Superior temporal gyrus (tissue), 1 donor: ENCODE data around the gene CNOT1.
"Not testable (repeated sequence)": the region's sequence is repeated elsewhere in the genome, so short reads cannot be mapped to it uniquely, and the experiment has no call there.

Source experiments
- DNase-seq: peaks from one replicate; pipeline ENCODE4 v3.0.0-alpha.2; 2016; ENCODE audit errors: extremely low spot score

CNOT1 gene

DNA sequence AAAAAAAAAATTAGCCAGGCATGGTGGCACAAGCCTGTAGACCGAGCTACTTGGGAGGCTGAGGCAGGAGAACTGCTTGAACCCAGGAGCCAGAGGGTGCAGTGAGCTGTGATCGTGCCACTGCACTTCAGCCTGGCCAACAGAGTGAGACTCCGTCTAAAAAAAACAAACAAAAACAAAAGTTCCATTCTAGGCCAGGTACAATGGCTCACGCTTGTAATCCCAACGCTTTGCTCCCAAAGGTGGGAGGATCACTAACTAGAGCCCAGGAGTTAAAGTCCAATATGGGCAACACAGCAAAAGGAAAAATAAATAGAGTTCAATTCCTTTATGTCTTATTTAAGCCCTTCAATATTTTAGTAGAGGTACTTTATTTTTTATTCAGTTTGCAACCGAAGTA, 47.5 kb downstream of the CNOT1 start:
- DNase-seq: no peak

DNA sequence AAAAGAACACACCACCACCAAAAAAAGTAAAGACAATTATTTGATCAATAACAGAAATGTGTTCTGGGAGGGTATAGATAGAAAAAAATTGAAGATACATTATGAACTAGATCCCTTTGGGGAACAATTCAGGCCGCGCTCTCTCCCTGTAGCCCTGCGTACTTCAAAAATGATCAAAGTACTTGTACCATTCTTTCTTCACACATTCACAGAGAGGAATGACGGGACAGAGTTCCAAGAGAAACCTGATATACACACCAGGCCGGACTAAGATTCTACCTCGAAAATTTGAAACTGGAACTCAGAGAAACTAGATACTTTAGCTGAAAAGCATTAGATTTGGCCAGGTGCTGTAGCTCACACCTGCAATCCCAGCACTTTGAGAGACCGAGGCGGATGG, 50.0 kb downstream of the CNOT1 start:
- DNase-seq: no peak

DNA sequence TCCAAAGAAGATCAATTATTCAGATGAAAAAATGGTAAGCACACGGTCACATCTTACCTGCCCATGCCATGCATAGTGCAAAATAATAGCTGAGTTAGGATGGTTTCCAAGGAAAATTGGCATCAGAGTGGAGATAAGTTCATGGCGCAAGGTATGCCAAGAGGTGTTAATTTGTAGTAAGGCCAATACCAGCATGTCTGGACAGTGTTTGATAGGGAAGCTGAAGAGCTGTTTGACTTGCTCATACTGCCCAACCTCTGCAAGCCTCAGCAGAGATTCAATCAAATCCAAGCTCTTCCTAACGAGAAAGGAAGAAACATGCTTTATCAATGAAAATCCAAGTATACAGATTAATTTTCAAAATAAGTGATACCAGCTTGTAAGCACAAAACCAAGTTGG, 51.0 kb downstream of the CNOT1 start:
- DNase-seq: no peak

DNA sequence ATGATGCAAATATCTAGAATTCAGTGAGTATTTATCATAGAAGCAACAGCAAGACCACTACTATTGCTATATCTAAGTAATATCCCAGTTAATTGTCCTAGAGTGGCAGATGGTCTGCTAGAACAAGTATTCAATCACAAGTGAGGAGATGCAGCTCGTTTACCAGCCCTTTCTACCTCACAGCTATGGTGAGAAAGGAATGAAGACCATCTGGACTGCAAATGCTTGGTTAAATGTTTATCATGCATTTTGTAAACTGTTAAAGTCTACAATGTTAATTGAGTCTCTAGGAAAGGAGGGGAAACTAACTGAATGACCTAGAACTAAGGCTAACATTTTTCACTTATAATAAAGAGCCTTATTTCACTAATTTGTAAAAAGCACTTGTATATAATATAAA, 52.5 kb downstream of the CNOT1 start:
- no peak for DNase-seq

DNA sequence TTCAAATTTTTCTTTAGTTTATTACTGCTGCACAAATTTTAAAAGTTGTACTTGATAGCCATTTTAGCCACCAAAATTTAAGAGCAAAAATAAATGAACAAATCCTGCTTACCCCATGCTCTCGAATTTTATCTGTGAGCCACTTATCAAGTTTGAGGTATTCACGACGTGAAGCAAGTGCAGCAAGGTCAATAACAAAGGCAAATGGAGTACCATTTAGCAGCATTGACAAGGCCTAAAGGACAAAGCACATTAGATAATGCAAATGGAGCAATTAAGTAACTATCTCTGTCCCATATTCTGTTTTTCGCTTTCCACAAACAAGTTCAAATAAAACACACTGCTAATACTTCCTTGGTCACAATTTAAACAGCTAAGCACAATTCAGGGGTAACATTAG, 54.7 kb downstream of the CNOT1 start:
- DNase-seq: no peak

DNA sequence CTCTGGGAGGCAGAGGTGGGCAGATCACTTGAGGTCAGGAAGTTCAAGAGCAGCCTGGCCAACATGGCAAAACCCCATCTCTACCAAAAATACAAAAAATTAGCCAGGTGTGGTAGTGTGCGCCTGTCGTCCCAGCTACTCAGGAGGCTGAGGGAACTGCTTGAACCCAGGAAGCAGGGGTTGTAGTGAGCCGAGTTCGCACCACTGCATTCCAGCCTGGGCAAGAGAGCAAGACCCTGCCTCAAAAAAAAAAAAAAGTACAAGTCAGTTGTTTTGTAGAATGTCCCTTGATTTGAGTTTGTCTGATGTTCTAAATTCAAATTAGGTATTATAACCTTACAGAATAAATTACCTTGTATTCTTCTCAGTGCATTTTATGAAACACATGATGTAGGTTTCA, 63.9 kb downstream of the CNOT1 start:
- DNase-seq: not testable (repeated sequence)

DNA sequence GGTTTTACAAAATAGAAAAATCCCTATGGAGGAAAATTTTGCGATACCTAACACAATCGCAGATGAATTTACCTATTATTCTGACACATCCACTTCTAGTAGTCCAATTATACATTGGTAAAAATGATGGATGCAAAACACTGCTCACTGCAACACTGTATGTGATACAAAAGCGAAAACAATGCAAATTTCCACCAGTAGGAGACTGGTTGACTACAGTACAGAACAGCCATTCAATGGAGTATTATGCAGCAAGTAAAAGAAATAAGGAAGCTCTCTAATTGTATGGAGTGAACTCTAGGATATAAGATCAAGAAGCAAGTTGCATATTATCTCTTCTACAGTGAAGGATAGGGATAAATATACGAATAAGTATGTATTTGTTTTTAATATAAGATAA, 65.9 kb downstream of the CNOT1 start:
- no peak for DNase-seq

DNA sequence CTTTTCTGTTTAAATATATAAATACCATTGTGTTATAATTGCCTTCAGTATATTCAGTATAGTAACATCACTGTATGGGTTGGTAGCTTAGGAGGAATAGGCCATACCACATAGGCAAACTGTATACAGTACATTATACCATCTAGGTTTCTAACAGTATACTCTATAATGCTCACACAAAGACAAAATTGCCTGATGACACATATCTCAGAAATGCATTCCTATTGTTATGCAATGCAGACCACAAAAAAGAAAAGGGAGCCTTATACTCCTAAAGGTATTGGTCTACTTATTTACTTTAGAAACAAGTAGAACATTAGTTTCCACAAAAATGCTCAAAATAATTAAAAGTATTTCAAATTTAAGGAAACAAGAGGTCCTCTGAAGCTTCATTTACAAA, 66.4 kb downstream of the CNOT1 start:
- no peak for DNase-seq

DNA sequence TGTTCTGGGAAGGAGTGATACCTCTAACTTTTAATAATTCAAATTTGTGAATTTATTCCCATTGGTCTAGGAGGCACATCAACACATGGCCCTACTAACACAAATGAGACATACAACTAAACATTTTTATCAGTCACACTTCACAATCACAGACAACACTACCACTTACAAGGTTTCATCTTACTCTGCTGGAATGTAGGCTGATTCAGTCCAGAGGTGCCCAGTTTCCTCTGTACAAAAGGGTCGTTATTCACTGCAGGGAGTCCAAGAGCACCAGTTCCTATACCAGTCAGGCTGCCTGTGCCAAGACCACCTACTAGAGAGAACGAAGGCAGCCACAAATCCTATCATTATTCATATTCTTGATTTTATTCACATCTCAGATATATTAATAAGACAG, 72.9 kb downstream of the CNOT1 start:
- no peak for DNase-seq

DNA sequence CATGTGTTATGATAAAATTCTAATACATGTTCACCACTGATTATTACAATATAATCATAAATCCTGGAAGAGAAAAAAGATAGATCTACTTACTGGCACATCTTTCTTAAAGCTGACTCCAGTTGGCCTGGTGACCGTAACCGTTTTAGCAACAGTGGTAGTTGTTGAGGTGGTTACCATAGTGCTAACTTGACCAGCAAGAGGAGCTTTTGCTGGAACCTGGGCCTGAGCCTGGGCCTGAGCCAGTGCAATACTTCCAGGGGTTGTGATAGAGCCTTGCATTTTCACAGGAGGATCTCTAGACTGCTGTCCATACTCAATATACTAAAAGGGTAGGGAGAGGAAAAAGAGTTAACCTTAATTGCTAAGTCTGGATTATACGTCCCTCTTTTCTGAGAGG, 78.1 kb downstream of the CNOT1 start:
- DNase-seq: no peak

DNA sequence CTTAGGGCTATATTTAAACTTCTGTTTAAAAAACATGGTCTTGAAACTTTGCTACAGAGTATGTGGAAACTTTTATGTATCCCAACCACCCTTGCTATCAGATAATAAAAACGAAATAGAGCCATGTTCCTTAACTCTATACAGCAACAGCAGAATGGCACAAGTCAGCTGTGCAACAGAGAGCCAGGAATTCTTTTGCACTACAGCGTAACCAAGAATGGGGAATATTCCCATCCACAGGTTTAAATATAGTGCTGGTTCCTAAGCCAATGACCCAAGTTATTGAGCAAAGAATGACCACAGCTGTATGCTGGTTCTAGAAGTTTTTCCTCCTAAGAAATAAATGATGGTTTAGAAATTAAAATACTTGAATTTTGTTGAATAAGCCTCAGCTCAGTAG, 81.2 kb downstream of the CNOT1 start:
- no peak for DNase-seq

DNA sequence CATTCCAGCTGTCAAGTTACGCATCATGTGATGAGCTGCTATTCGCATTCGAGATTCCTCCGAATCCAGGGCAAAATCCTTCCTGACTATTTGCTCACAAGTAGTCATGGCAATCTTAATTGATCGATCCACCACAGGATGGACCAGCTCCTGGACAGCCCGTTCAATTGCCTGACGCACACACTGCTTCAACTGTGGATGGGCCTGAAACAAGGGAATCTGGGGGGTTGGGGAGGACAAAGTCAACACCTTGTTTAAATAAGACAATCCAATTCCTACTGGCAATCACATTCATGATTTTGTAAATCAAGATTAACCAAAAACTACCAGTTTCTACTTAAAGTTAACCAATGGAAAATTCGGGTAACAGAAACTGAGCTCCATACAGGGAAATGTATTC, 85.9 kb downstream of the CNOT1 start:
- DNase-seq: no peak

DNA sequence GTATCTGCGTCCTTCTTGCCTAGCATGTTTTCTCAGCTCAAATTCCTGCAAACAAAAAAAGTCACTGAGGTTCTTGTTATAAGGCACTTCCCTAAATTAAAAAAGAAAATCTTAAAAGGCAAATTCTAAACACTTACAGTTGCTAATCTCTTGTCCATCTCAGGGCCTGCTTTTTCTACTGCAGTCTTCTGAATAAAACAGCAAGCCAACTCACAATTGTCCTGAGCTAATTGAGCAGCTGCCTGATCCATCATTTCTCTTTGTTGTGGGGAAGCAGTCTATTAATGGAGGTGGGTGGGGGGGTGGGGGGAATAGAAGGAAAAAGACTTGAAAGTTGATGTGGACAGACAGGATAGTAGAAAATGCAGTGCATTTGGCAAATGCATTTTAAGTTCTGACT, 87.3 kb downstream of the CNOT1 start:
- DNase-seq: no peak

DNA sequence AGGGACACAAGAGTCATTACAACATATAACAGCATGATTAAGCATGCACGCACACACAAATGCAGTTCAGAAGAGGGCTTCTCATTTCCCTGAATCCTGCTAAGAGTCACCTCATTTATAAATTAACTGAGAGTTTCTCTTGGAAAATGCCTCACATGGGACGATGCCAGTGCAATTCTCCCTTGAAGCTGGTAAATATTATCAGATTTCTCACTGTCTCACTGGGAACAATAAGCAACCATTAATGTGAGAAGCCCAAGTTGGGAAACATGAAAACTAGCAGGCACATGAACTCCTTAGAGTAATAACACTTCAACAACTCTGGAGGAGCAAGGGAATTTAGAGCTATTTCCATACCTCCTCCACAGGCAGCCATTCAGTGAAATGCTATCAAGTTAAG, 87.9 kb downstream of the CNOT1 start:
- no peak for DNase-seq

DNA sequence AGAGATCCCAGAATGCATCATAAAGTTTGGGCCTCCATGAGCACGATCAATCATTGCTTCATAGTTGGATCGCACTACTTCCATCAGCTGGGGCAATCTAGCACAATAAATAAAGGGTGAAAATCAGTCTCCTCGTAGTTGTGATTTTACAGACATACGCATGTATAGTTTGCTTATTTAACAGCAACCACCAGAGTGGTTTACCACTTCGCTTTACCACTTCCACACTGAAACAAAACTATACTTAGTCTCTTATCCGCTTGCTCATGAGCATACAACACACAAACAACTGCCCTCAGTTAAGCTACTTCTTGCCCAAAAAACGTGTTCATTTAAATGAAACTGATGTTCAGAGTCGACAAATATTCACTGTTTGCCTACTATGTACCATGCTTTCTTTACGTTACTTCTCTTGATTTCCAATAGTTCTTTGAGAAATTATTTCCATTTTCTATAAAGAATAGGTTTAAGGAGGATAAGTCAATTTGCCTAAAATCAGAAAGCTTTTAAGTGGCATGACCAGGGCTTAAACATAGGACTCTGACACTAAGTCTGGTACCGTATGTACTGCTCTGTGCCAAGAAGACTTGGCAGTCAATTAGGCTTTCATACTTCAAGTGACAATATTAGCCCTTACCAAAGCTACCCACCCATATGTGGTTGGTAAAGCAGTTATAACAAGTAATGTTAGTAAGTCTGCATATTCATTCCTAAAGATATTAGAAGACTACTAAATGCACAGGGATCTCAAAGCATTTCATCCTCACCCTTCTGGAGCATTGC, 92.3 kb downstream of the CNOT1 start:
- no peak for DNase-seq

DNA sequence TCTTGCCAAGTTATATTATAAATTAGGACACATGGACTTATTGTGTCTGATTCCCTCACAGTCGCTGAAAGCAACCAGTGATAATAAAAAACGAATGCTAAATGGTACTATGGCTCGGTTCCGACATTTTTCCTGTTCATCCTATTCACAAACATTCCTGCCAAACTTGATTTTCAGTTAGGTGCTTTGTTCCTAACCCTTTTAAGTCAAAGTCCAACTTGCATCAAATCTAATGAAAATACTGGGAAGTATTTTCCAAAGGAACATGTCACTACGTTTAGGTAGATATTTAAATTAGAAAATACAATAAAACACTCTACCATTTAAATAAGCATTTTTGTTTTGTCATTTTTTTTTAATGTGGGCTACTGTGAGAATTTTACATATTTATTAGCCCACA, 93.3 kb downstream of the CNOT1 start:
- DNase-seq: no peak

DNA sequence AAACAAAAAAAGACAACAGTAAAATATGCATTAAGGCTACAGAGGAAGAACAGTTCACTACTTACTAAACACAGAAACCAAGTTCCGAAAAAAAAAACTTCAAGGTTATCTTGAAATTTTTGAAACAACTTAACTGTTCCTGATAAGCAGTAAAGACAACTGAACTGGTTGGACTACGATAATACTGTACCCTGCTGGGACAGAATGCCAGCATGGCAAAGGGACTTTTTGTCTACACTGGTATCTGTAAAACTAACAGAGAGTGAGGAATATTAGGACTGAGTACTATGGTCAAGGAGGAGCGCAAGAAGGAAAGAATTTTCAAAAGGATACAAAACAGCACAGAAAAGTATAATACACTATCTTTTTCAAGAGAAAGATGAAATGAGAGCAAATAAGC, 94.5 kb downstream of the CNOT1 start:
- no peak for DNase-seq

DNA sequence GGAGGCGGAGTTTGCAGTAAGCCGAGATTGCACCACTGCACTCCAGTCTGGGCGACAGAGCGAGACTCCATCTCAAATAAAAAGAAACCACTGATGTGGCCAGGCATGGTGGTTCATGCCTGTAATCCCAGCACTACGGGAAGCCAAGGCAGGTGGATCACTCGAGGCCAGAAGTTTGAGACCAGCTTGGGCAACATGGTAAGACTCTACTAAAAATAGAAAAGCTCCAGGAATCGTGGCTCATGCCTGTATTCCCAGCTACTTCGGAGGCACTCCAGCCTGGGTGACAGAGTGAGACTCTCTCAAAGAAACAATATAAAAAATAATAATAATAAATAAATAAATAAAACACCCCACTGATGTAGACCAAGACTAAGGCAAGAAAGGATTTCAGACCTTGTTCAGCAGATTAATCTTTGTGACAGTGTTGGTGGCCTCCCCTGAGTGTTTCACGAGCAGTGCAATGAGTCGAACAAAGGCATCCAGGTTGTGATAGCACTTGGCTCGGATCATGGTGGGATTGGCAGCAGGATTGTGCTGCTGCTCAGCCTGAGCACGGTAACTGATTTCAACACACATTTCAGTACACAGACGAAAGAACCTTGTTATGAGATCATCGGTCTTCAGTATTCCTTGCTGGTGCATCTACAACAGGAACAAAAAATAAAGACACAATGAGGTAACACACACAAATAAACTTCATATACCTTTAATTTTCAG, 95.7 kb downstream of the CNOT1 start:
- no peak for DNase-seq

DNA sequence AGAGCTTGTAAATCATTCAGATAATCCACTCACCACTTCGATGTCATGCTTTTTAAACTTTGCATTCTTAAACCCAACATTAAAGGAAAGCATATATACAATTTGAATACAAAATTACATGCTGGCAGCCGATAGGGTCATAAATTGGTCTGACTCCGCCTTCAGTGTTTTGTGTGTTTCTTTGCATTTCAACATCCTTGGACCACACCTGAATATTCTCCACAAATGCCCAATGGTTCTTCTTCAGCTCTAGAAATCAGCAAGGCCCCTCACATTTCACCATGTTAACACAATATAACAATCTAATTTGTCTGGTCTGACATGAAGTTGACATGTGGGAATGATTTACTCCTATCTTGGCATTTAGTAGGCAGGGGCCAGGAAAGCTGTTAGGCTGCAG, 97.2 kb downstream of the CNOT1 start:
- DNase-seq: no peak

DNA sequence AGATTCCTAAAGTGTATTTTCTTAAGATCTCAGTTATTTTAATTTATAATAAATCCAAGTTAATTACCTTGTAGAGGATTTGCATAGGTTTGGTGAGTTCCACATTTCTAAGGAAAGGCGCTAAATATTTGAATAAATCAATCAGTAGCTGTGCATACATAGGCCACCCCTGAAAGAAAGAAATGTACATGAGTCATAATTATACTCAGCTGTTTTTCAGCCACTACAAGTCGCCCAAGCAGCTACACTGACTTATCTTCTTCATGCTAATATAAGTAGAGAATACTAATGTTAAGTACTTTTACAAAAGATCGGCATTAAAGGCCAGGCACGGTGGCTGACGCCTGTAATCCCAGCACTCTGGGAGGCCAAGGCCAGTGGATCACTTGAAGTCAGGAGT, 99.4 kb downstream of the CNOT1 start:
- DNase-seq: no peak

DNA sequence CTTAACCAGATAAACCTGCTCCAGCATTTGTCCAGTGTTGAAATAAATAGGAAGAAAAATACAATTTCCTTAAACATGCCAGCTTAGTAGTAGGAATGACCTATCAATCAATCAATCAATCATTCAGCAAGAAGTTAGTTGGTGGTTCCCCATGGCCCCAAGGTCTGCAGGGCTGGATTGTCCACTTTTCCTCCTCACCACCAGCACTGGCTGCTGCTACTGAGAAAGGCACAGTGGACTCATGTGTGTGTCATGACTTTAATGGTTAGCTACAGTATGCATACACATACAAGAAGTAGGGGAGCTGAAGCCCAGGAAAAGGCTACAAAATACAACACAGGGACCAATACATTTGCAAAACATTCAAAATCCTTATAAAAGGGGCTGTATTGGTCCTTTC, 109.9 kb downstream of the CNOT1 start:
- DNase-seq: no peak

DNA sequence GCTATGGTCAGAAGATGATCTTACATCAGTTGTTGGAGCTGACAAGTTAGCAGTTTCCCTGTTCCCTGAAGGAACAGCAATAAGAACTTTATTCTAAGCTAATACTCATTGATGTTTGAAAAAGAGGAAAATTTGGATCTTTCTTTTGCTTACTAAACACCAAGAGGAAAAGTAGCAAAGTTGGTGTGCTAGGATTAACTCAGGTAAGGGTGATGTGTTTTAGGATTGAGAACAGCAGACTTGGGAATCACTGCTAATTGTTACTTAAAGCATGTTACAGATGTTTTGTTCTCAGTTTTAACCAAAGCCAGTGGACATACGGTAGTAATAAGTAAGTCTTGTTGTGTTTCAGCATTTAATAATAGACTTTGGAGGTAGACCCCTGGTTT, 110.7 kb downstream of the CNOT1 start:
- no peak for DNase-seq

DNA sequence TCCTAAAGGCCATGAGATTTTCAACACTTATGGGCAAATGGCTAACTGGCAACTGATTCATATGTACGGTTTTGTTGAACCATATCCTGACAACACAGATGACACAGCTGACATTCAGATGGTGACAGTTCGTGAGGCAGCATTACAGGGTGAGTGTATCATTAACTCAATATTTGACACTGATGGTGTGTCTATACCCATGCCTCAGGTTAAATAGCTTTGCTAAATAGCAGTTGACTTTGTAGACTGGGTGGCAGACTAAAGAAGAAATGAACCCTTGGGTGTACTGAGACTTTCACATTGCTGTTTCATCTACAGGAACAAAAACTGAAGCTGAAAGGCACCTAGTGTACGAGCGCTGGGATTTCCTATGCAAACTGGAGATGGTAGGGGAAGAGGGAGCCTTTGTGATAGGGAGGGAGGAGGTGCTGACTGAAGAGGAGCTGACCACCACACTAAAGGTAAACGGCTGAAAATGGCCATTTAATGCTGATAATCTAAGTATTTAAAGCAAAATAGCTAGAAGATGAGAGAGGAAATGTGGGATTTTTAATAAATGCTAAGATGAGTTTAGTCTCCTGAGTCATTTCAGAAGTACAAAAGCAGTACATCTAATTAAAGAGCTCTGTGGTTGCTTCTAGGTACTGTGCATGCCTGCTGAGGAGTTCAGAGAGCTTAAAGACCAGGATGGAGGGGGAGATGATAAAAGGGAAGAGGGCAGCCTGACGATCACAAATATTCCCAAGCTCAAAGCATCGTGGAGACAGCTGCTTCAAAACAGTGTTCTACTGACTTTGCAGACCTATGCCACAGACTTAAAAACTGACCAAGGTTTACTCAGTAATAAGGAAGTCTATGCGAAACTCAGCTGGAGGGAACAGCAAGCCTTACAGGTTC, 111.3 kb downstream of the CNOT1 start:
- DNase-seq: no peak
